GM12801 (cell line): Measurements from ENCODE around the gene LIMCH1.

Experiments used
- CTCF ChIP-seq: IDR thresholded peaks from one replicate; pipeline ENCODE4 v1.5.1; 2011; ENCODE audit warnings: control low read depth; ENCODE audit not compliant: insufficient read length; ENCODE audit errors: extremely low read depth

Gene LIMCH1

GRCh38 chr4:41718907-41719306 lies 180.9 kb downstream of the LIMCH1 start:
- no peak for TF ChIP-seq CTCF

- TF ChIP-seq CTCF = no peak
Observed at GRCh38 chr4:41719417-41719816, 181.5 kb downstream of the LIMCH1 start.

GRCh38 chr4:41722181-41722580 lies 184.2 kb downstream of the LIMCH1 start:
- TF ChIP-seq CTCF = no peak

GRCh38 chr4:41723286-41723685 lies 185.3 kb downstream of the LIMCH1 start:
- TF ChIP-seq CTCF = no peak

GRCh38 chr4:41725254-41725653 lies 187.3 kb downstream of the LIMCH1 start:
- no peak for TF ChIP-seq CTCF

GRCh38 chr4:41727861-41728572 lies 190.1 kb downstream of the LIMCH1 start:
- no peak for TF ChIP-seq CTCF

GRCh38 chr4:41728573-41728913 lies 190.6 kb downstream of the LIMCH1 start:
- TF ChIP-seq CTCF = no peak

- no peak for TF ChIP-seq CTCF
Observed at GRCh38 chr4:41731569-41732126, 193.7 kb downstream of the LIMCH1 start.
